ENCODE data around the gene UNC13C. TPM values are rescaled to one million over a fixed set of nuclear protein-coding genes. Genes with fewer than 3 reads are reported as not detected.

UNC13C gene
- total RNA-seq, 4 donors from 2014 or later, result 0.21 to 16.8 TPM; not detected in 2

- H3K4me3 ChIP-seq, result no peak overlapping the region
- no peaks in the 10 kb centered on the region for H3K36me3 ChIP-seq
- TF ChIP-seq CTCF (IDR thresholded peaks at IDR 0.05) (no peak), POLR2A (IDR thresholded peaks at IDR 0.05) (no peak)
- H3K27ac ChIP-seq, result no peak overlapping the region
- no peaks in the 10 kb centered on the region for H3K9me3 ChIP-seq
- no peaks in the 10 kb centered on the region for H3K27me3 ChIP-seq
- H3K4me1 ChIP-seq, result no peaks in the 10 kb centered on the region
- intact Hi-C loops (cut with DNase I; ENCODE audit: low total_unique reads), result no loop called here
- DNase-seq, result no peak
These were observed 39.0 kb downstream of the UNC13C start for GRCh38 chr15:54017251-54017650.

- TF ChIP-seq CTCF (IDR thresholded peaks at IDR 0.05) (no peak), POLR2A (IDR thresholded peaks at IDR 0.05) (no peak)
- no peaks in the 10 kb centered on the region for H3K4me1 ChIP-seq
- DNase-seq, result no peak
- intact Hi-C loops (cut with DNase I; ENCODE audit: low total_unique reads), result no loop called here
- no peak overlapping the region for H3K27ac ChIP-seq
- H3K36me3 ChIP-seq, result no peaks in the 10 kb centered on the region
- H3K27me3 ChIP-seq, result no peaks in the 10 kb centered on the region
- no peak overlapping the region for H3K4me3 ChIP-seq
- no peaks in the 10 kb centered on the region for H3K9me3 ChIP-seq
These were observed 39.7 kb downstream of the UNC13C start for GRCh38 chr15:54017959-54018358.

GRCh38 chr15:54026258-54026657, 48.0 kb downstream of the UNC13C start:
- Histone ChIP-seq H3K4me3 (no peak overlapping the region), H3K27me3 (no peaks in the 10 kb centered on the region), H3K36me3 (no peaks in the 10 kb centered on the region), H3K9me3 (no peaks in the 10 kb centered on the region), H3K27ac (no peak overlapping the region), H3K4me1 (no peaks in the 10 kb centered on the region)
- TF ChIP-seq CTCF (IDR thresholded peaks at IDR 0.05), result no peak
- no peak for TF ChIP-seq POLR2A (IDR thresholded peaks at IDR 0.05)
- intact Hi-C loops (cut with DNase I; ENCODE audit: low total_unique reads), result no loop called here
- no peak for DNase-seq

GRCh38 chr15:54026891-54027290, 48.6 kb downstream of the UNC13C start:
- intact Hi-C loops (cut with DNase I; ENCODE audit: low total_unique reads), result no loop called here

GRCh38 chr15:54029081-54029480, 50.8 kb downstream of the UNC13C start:
- Histone ChIP-seq H3K4me1 (no peaks in the 10 kb centered on the region), H3K27ac (no peak overlapping the region), H3K9me3 (no peaks in the 10 kb centered on the region), H3K36me3 (no peaks in the 10 kb centered on the region), H3K27me3 (no peaks in the 10 kb centered on the region), H3K4me3 (no peak overlapping the region)
- no peak for DNase-seq
- TF ChIP-seq POLR2A (IDR thresholded peaks at IDR 0.05), result no peak
- TF ChIP-seq CTCF (IDR thresholded peaks at IDR 0.05), result no peak
- intact Hi-C loops (cut with DNase I; ENCODE audit: low total_unique reads), result no loop called here

More at GRCh38 chr15:54026891-54027290, 48.6 kb downstream of the UNC13C start:
- no peak for DNase-seq
- TF ChIP-seq CTCF (IDR thresholded peaks at IDR 0.05) (no peak), POLR2A (IDR thresholded peaks at IDR 0.05) (no peak)
- Histone ChIP-seq H3K9me3 (no peaks in the 10 kb centered on the region), H3K36me3 (no peaks in the 10 kb centered on the region), H3K27ac (no peak overlapping the region), H3K4me1 (no peaks in the 10 kb centered on the region), H3K4me3 (no peak overlapping the region), H3K27me3 (no peaks in the 10 kb centered on the region)
